Thoracic aorta (tissue), 2 donors: ENCODE results near the gene PCSK4. TPM values are rescaled to one million over a fixed set of nuclear protein-coding genes. Genes with fewer than 3 reads are reported as not detected.
"Not testable (repeated sequence)": the region's sequence is repeated elsewhere in the genome, so short reads cannot be mapped to it uniquely, and the experiment has no call there.

ENCODE experiments used
- ATAC-seq: fragments of 150-250 bp; one replicate; pipeline ENCODE4 v1.8.0; 2017; ENCODE audit warnings: low read depth; ENCODE audit not compliant: insufficient number of reproducible peaks, low FRiP score
- DNase-seq: peaks from one replicate; pipeline ENCODE4 v3.0.0-alpha.2; 2020; ENCODE audit warnings: low spot score
- H3K27ac ChIP-seq, 2 donors: fragments of 200-600 bp; sonication (generic); 1 replicate in 1 of 2; 2 replicates in 1 of 2; pipeline ENCODE4 v1.5.1; 2016; ENCODE audit warnings: mild to moderate bottlenecking in 2 of 2, moderate library complexity in 2 of 2
- H3K27me3 ChIP-seq: fragments of 200-600 bp; sonication (generic); replicated peaks from 2 replicates; pipeline ENCODE4 v1.6.0; 2016; ENCODE audit warnings: mild to moderate bottlenecking; ENCODE audit not compliant: insufficient read depth
- H3K36me3 ChIP-seq: fragments of 200-600 bp; sonication (generic); one replicate; pipeline ENCODE4 v1.5.1; 2016
- H3K4me1 ChIP-seq, 2 donors: fragments of 200-600 bp; sonication (generic); 1 replicate in 1 of 2; 2 replicates in 1 of 2; pipeline versions ENCODE4 v1.5.1 to v1.6.0; 2016; ENCODE audit warnings: low read depth in 2 of 2, mild to moderate bottlenecking in 1 of 2; ENCODE audit not compliant: control insufficient read depth in 1 of 2
- H3K4me3 ChIP-seq: fragments of 200-600 bp; sonication (generic); 2 replicates; pipeline ENCODE4 v1.5.1; 2016; ENCODE audit warnings: mild to moderate bottlenecking
- H3K9me3 ChIP-seq: fragments of 200-600 bp; sonication (generic); 2 replicates; pipeline ENCODE4 v1.5.1; 2016
- total RNA-seq, 2 donors: library from RNA; depleted of rRNA; stranded (reverse); fragments of >200 nt; gene quantifications; one replicate each; pipeline versions ENCODE4 v1.1.0 to v1.2.3, GENCODE V29; 2016
- TF ChIP-seq, protein P1 (sequence below): fragments of 200-600 bp; sonication (generic); IDR thresholded peaks from one replicate; pipeline ENCODE4 v1.5.1; 2019; ENCODE audit warnings: antibody characterized with exemption

Gene PCSK4
- total RNA-seq, 2 donors from 2014 or later, result 0.56 to 0.68 TPM

DNA sequence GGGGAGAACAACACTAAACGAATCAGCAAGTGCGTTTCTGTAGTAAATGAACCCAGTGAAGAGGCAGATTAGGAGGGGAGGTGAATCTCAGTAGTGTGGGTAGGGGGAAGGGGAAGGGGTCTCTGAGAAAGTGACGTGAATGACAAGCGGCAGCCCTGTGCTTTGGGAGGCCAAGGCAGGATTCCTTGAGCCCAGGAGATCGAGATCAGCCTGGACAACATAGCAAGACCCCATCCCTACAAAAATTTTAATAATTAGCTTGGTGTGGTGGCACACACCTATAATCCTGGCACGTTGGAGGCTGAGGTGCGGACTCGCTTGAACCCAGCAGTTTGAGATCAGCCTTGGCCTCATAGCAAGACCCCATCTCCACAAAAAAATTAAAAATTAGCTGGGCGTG, 41.9 kb upstream of the PCSK4 start:
- Histone ChIP-seq H3K9me3 (no peaks in the 10 kb centered on the region), H3K27ac (no peak overlapping the region), H3K4me1 (no peaks in the 10 kb centered on the region)

DNA sequence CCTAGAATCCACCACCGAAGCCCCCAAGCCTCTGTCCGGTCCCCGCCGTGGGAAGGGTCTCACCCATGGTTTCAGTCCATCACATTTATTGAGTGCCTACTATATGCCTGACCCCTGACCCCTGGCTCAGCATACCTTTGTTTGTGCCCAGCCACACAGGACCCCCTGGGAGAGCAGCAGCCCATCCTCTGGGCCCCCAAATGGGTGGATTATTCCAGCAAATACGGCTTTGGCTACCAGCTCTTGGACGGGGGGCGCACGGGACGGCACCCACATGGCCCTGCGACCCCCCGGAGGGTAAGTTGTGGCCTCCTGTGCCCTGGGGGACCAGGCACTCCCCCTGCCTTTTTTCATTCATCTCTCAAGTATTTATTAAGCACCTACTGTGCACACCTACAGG, 41.4 kb upstream of the PCSK4 start:
- Histone ChIP-seq H3K4me1 (no peaks in the 10 kb centered on the region), H3K9me3 (no peaks in the 10 kb centered on the region), H3K4me3 (no peak overlapping the region), H3K27me3 (no peaks in the 10 kb centered on the region), H3K36me3 (no peaks in the 10 kb centered on the region), H3K27ac (no peak overlapping the region)
- no peak for ATAC-seq
- TF ChIP-seq, protein P1, sequence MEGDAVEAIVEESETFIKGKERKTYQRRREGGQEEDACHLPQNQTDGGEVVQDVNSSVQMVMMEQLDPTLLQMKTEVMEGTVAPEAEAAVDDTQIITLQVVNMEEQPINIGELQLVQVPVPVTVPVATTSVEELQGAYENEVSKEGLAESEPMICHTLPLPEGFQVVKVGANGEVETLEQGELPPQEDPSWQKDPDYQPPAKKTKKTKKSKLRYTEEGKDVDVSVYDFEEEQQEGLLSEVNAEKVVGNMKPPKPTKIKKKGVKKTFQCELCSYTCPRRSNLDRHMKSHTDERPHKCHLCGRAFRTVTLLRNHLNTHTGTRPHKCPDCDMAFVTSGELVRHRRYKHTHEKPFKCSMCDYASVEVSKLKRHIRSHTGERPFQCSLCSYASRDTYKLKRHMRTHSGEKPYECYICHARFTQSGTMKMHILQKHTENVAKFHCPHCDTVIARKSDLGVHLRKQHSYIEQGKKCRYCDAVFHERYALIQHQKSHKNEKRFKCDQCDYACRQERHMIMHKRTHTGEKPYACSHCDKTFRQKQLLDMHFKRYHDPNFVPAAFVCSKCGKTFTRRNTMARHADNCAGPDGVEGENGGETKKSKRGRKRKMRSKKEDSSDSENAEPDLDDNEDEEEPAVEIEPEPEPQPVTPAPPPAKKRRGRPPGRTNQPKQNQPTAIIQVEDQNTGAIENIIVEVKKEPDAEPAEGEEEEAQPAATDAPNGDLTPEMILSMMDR, result no peak
- DNase-seq, result no peak

More for the DNA sequence above, 41.9 kb upstream of the PCSK4 start:
- no peaks in the 10 kb centered on the region for H3K36me3 ChIP-seq
- DNase-seq (no peak), ATAC-seq (no peak)
- no peaks in the 10 kb centered on the region for H3K27me3 ChIP-seq
- no peak overlapping the region for H3K4me3 ChIP-seq
- TF ChIP-seq, protein P1, result no peak

DNA sequence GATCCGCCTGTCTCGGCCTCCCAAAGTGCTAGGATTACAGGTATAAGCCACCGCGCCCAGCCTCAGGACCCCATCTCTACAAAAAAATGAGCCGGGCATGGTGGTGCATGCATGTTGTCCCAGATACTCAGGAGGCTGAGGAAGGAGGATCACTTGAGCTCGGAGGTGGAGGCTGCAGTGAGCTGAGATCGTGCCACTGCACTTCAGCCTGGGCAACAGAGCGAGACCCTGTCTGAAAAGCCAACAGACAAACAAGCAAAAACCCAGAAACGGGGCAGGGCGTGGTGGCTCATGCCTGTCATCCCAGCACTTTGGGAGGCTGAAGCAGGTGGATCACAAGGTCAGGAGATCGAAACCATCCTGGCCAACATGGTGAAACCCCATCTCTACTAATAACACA, 40.7 kb upstream of the PCSK4 start:
- not testable (repeated sequence) for H3K27me3 ChIP-seq, ATAC-seq, H3K9me3 ChIP-seq, H3K4me1 ChIP-seq, DNase-seq, H3K27ac ChIP-seq, H3K4me3 ChIP-seq, H3K36me3 ChIP-seq

DNA sequence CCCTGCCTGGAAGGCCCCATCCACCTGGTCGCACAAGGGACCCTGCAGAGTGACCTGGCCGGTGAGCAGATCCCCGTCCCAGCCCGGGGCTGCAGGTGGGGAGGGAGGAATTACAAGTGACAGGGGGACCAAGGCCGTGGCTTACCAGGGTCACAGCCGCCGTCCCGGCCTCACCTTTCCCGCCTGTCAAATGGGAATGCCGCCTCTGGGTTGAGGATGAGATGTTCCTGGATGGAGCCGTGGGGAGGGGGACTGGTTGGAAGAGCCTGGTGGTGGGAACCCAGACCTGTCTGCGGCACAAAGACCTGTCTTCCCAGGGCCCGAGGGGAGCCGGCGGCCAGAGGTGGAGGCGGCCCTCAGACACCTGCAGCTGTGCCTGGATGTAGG, 39.3 kb upstream of the PCSK4 start:
- H3K36me3 ChIP-seq, result no peaks in the 10 kb centered on the region
- H3K9me3 ChIP-seq, result no peaks in the 10 kb centered on the region
- no peaks in the 10 kb centered on the region for H3K27me3 ChIP-seq

DNA sequence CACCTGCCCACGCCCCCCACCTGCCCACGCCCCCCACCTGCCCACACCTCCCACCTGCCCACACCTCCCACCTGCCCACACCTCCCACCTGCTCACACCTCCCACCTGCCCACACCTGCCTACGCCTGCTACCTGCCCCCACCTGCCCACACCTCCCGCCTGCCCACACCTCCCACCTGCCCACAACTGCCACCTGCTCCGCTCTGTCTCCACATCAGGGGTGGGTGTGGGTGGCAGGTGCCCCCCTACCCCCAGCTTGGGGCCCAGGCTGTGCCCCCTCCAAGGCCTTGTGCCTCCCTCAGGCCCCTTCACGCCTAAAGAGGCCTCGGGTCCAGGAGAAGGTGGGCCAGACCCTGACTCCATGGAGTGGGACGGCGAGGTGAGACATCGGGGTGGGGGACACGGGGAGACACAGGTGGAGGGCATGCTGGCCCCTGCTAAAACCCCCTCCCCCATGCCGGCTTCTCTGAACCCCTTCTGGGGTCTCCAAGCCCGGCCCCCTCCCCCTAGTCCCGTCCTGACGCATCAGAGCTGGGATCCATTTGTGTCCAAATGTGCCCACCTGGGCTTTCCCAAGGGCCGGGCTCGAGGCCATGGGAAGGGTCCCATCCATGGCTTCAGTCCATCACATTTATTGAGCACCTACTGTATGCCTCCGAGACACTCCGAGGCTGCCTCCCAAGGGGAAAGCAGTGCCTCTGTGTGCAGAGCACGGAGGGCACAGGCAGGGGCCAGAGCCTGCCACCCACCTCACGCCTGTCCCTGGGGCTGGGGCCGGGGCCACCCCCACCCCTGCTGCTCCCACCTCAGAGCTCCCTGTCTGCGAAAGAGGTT, 38.7 kb upstream of the PCSK4 start:
- Histone ChIP-seq H3K4me3 (no peak overlapping the region), H3K27ac (no peak overlapping the region), H3K9me3 (no peaks in the 10 kb centered on the region), H3K4me1 (peaks cover 0 to 5% of the 10 kb centered on the region in 2 donors), H3K27me3 (no peaks in the 10 kb centered on the region), H3K36me3 (no peaks in the 10 kb centered on the region)
- TF ChIP-seq, protein P1, result no peak
- DNase-seq, result no peak
- no peak for ATAC-seq

More for the DNA sequence above, 39.3 kb upstream of the PCSK4 start:
- no peaks in the 10 kb centered on the region for H3K4me1 ChIP-seq
- no peak overlapping the region for H3K27ac ChIP-seq
- ATAC-seq (no peak), DNase-seq (no peak)
- TF ChIP-seq, protein P1, result no peak
- no peak overlapping the region for H3K4me3 ChIP-seq
